ENCODE results near the gene CDH12.

- TF ChIP-seq BACH2 (CRISPR knock-in tag; IDR thresholded peaks at IDR 0.05; ENCODE audit: borderline replicate concordance) (no peak), TSHZ2 (CRISPR knock-in tag; IDR thresholded peaks at IDR 0.05) (no peak), TOX (CRISPR knock-in tag; IDR thresholded peaks at IDR 0.05; ENCODE audit: borderline replicate concordance) (no peak), RARB (CRISPR knock-in tag; IDR thresholded peaks at IDR 0.05) (no peak), ZFP3 (CRISPR knock-in tag; IDR thresholded peaks at IDR 0.05) (no peak), GLIS3 (CRISPR knock-in tag; IDR thresholded peaks at IDR 0.05) (no peak), OSR1 (CRISPR knock-in tag; IDR thresholded peaks at IDR 0.05) (no peak)
- TF ChIP-seq, protein P1, sequence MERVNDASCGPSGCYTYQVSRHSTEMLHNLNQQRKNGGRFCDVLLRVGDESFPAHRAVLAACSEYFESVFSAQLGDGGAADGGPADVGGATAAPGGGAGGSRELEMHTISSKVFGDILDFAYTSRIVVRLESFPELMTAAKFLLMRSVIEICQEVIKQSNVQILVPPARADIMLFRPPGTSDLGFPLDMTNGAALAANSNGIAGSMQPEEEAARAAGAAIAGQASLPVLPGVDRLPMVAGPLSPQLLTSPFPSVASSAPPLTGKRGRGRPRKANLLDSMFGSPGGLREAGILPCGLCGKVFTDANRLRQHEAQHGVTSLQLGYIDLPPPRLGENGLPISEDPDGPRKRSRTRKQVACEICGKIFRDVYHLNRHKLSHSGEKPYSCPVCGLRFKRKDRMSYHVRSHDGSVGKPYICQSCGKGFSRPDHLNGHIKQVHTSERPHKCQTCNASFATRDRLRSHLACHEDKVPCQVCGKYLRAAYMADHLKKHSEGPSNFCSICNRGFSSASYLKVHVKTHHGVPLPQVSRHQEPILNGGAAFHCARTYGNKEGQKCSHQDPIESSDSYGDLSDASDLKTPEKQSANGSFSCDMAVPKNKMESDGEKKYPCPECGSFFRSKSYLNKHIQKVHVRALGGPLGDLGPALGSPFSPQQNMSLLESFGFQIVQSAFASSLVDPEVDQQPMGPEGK (CRISPR knock-in tag; IDR thresholded peaks at IDR 0.05; ENCODE audit: borderline replicate concordance): no peak
Observed at GRCh38 chr5:21791304-21791703, 1061.8 kb downstream of the CDH12 start.
